GM20431 (cell line): ENCODE measurements around the gene PCBP3.
"Not testable (repeated sequence)": the region's sequence is repeated elsewhere in the genome, so short reads cannot be mapped to it uniquely, and the experiment has no call there.

ENCODE experiments used
- in situ Hi-C: fragments of 300-500 bp; cut with MseI, MboI; formaldehyde crosslinking; loops from one replicate; pipeline ENCODE4 v1.15.0; 2020; ENCODE audit warnings: low sequenced_read_pairs; ENCODE audit not compliant: unreplicated experiment

PCBP3 gene

DNA sequence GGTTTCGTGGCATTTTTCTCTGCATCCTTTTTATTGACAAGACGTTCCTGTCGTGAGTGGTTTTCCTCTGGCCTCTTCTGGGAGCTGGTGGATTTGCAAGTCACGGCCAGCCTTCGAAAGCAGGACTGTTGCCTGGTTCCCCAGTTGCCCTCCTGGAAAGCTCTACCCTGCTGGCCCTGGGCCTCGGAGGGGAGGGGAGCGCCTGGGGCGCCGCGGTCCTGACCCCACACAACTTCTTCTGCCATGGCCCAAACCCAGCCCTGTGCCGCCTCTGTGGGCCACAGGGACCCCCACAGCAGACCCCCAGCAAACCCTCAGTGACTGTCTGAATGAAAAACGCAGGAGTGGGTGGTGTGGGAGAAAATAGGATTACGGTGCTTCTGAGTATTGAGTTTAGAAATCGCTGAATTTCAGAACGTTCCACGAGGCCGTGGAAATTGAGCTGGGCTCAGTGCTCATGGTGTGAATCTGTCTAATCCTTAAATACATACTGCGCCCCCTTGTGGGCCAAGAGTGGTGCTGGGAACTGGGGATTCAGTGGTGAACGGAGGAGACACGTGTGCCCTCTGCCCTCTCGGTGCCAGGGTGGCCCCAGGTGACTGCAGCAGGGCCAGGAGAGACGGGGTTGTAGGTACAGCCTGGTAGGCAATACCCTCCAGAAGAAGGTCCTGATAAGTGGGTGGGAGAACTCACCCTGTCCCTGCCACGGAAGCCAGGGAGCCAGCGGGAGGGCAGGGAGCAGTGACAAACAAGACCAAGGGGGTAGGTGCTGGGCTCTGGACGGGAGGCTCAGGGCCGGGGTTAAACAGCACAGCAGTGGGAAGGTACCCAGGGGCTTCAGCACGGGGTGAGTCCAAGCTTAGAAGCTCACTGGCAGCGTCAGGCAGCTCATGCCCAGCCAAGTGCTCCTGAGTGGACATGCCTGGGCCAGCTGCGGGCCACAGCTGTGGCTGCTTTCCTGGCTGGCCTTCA is 236.9 kb downstream of the PCBP3 start:
- in situ Hi-C loops, result no loop called here

DNA sequence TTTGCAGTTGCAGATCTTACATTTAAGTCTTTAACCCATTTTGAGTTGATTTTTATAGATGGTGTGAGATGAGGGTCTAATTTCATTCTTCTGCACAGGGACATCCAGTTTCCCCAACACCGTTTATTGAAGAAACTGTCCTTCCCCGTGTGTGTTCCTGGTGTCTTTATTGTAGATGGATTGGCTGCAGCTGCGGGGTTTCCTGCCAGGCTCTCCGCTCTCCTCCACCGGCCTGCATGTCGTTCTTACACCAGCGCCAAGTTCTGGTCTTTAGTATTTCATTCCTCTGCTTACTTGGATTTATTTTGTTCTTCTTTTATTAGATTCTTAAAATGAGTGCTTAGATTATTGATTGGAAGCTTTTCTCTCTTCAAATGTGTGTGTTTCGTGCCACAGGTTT is 239.1 kb downstream of the PCBP3 start:
- in situ Hi-C loops, result no loop called here

DNA sequence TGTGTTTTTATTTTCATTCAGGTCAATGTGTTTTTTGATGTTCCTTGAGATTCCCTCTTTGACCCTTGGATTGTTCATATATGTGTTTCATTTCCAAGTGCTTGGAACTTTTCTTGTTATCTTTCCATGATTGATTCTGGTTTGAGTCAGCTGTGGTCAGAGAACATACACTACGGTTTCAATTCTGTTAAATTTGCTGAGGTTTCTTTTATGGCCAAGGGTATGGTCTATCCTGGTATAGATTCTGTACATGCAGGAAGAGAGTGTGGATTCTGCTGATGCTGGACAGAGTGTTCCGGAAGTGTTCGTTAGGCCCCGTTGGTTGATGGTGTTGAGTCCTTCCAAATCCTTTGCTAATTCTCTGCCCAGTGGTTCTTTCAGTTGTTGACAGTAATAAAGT is 239.6 kb downstream of the PCBP3 start:
- in situ Hi-C loops, result no loop called here

- in situ Hi-C loops, result no loop called here
Measured at GRCh38 chr21:45885597-45885929, 242.0 kb downstream of the PCBP3 start.

GRCh38 chr21:45885930-45886601 is 242.5 kb downstream of the PCBP3 start:
- in situ Hi-C loops, result not testable (repeated sequence)

GRCh38 chr21:45886610-45887026 is 243.1 kb downstream of the PCBP3 start:
- in situ Hi-C loops, result no loop called here

DNA sequence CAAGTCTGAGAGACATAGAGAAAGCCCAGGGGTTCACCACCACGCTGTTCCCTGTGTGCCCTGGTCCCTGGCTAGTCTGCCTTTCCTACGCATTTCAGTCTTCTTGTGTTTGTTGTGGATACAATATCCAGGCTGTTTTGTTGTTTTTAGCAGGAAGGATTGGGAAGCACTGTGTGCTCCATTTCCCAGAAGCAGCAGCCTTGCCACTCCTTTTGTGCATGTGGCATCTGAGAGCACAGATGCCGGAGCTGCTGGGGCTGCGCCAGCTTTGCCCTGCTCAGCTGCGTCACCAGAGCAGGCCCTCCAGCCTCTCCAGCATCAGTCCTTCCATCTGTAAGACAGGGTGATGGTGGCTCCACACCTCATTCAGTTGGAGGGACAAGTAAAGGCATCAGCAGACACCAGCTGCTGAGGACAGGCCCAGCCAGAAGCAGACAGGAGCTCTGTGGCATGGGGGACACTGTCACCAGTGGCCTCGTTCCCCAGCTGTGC is 243.6 kb downstream of the PCBP3 start:
- in situ Hi-C loops, result no loop called here

- in situ Hi-C loops, result no loop called here
Measured at GRCh38 chr21:45887788-45888187, 244.3 kb downstream of the PCBP3 start.

DNA sequence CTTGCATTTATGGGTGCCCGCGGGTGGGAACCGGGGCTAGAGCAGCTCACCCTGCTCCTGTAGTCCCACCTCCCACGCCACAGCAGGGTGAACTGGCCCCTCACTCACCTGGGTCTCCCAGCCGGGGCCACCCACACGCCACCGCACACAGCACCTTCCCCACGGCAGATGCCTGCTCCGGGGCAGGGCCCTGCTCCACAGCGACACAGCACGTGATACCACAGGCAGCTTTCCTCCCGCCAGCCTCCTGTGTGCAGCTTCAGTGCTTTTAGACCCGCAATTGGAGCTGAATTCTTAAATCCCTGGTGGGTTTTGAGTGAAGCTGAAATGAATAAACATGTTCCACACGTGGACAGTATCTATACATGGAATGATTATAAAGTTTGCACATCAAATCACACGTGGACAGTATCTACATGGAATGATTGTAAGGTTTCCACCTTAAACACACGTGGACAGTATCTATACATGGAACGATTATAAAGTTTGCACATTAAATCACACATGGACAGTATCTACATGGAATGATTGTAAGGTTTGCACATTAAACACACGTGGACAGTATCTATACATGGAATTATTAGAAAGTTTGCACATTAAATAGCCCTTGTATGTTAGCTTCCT is 245.0 kb downstream of the PCBP3 start:
- in situ Hi-C loops, result no loop called here

GRCh38 chr21:45889256-45889655 is 245.7 kb downstream of the PCBP3 start:
- in situ Hi-C loops, result no loop called here

GRCh38 chr21:45889961-45890360 is 246.4 kb downstream of the PCBP3 start:
- in situ Hi-C loops, result no loop called here

DNA sequence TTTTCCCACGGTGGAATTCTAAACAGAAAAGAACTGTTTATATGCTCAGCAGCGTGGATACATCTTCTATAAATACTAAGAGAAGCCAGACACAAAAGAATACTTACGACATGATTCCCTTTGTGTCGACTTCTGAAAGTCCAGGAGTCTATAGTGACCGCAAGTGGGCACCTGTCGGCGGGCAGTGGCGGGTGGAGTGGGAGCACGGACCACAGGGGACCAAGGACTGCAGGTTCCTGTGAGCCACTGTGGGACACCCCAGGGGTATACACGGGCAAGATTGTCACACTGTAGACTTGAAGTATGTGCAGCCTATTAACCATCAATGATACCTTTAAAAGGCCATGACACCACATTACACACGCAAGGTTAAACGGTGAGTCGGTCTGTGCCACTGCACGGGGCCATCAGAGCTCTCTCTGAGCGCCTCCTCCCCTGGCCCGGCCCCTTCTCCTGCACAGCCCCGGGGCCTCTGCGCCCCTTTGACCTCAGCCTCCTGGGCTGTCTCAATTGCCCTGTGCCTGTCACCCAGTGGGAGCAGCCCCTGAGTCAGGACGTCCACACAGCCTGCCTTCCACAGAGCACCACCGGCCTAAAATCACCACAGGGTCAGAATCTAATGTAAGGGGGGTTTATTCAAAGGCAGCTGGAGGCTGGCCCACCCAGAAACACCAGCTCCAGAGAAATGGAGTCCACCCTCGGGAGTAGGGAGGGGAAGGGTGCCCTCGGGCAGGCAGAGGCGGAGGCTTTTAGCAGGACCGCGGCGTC is 248.0 kb downstream of the PCBP3 start:
- in situ Hi-C loops, result no loop called here

GRCh38 chr21:45892156-45892915 is 248.8 kb downstream of the PCBP3 start:
- in situ Hi-C loops, result no loop called here

- in situ Hi-C loops, result no loop called here
Measured at GRCh38 chr21:45892916-45893739, 249.6 kb downstream of the PCBP3 start.

- in situ Hi-C loops, result no loop called here
Measured at GRCh38 chr21:45893740-45894449, 250.4 kb downstream of the PCBP3 start.

GRCh38 chr21:45894450-45894825 is 250.9 kb downstream of the PCBP3 start:
- in situ Hi-C loops, result no loop called here

DNA sequence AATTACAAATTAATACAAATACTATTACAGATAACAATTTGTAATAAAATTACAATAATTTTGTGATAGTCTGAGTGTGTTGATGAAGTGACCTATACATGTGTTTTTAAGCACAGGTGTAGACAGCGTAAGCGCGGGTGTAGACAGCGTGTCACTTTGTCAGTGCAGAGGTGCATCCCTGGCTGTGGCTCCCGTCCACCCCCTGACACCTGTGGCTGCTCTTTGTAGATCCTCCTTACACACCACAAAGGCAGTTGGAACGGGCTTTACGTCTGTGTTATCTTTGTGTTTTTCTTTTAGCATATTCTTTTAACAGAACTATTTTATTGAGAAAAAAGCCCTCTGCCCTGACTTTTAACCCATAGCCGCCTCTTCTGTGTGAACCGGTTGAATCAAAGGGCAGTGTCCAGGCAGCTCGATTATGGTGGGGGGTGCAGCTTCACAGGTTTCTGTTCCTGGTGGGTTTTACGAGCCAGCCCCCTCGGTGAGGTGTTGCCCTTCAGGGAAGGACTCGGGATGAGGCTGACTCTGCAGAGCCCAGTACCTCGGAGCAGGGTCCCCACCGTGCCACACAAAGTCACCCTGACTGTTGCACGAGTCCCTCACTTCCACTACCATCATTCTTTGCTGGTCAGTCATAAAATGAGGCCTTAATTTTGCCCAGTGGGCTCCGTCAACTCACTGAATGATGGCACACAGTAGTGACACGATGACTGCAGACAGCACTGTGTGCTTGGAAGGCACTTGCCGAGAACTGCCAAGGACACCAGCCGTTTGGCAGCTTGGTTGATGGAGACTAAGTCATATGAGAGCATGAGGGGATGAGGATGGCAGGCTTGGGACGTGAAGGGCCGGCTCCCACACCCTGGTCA is 251.6 kb downstream of the PCBP3 start:
- in situ Hi-C loops, result no loop called here
